Activated naive CD4-positive, alpha-beta T cell treated with anti-CD3 and anti-CD28 coated beads for 36 hours (primary cell): Measurements from ENCODE around the gene GPR157. TPM values are rescaled to one million over a fixed set of nuclear protein-coding genes. Genes with fewer than 3 reads are reported as not detected.
A peak's percentile ranks its signal among the peaks of the same experiment; 100 is the strongest.

Experiments
- CTCF ChIA-PET: fragments of 350-600 bp; sonication (Branson Sonifier 250); formaldehyde crosslinking; loops from one replicate; lab custom pipeline; 2021; ENCODE audit warnings: antibody characterized with exemption; lab: Charles Lee
- DNase-seq: peaks from one replicate; pipeline ENCODE4 v3.0.0-alpha.2; 2020
- H3K27ac Mint-ChIP-seq: one replicate; pipeline ENCODE4 v1.8.0; 2021; ENCODE audit warnings: mild to moderate bottlenecking, mixed read lengths
- H3K27me3 Mint-ChIP-seq: one replicate; pipeline ENCODE4 v1.8.0; 2021; ENCODE audit warnings: low read depth, mixed read lengths
- H3K36me3 Mint-ChIP-seq: one replicate; pipeline ENCODE4 v1.8.0; 2021; ENCODE audit warnings: low read depth, mixed read lengths
- H3K4me1 Mint-ChIP-seq: one replicate; pipeline ENCODE4 v1.8.0; 2021; ENCODE audit warnings: low read depth, mixed read lengths
- H3K4me3 Mint-ChIP-seq: one replicate; pipeline ENCODE4 v1.8.0; 2021; ENCODE audit warnings: mild to moderate bottlenecking, moderate library complexity, mixed read lengths
- H3K9me3 Mint-ChIP-seq: one replicate; pipeline ENCODE4 v1.8.0; 2021; ENCODE audit warnings: mixed read lengths
- intact Hi-C: fragments of 100-400 bp; cut with micrococcal nuclease; formaldehyde crosslinking; loops from one replicate; pipeline ENCODE4 v1.15.1; 2023
- total RNA-seq, 2 experiments: library from RNA; stranded (reverse); gene quantifications; one replicate each; pipeline ENCODE4 v1.2.3, GENCODE V29; 2021

GPR157 gene
- total RNA-seq, 2 experiments from 2014 or later, result 0.94 to 2.3 TPM

DNA sequence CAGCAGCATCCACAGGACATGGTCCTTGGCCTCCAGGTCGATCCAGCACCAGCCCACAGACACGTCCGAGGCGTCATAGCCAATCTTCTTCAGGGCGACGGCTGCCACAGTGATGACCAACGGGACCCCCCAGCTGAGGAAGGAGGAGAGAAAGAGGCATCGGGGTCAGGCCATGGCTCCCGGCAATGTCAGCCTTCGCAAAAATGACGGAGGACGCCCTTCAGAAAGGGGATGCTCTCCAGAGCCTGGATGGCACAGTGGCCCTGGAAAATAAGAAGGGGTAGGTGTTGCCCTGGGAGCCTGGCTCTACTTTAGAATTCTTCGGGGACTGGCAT, 17.6 kb downstream of the GPR157 start:
- no peaks in the 10 kb centered on the region for H3K36me3 Mint-ChIP-seq
- H3K27me3 Mint-ChIP-seq, result no peaks in the 10 kb centered on the region
- H3K4me3 Mint-ChIP-seq, result no peak overlapping the region
- H3K27ac Mint-ChIP-seq, result no peak overlapping the region
- DNase-seq, result no peak
- H3K9me3 Mint-ChIP-seq, result no peaks in the 10 kb centered on the region
- CTCF ChIA-PET, result interaction anchor here (0.7 to 5.0 kb wide), 14 partner anchors 10 to 113 kb away, joined by 3 to 45 read pairs (median 5); no protein-coding TSS in a partner anchor
- H3K4me1 Mint-ChIP-seq, result no peaks in the 10 kb centered on the region
- intact Hi-C loops, result loop anchor here (2.0 kb wide), 1 partner anchor 379 kb away; no protein-coding TSS in a partner anchor

DNA sequence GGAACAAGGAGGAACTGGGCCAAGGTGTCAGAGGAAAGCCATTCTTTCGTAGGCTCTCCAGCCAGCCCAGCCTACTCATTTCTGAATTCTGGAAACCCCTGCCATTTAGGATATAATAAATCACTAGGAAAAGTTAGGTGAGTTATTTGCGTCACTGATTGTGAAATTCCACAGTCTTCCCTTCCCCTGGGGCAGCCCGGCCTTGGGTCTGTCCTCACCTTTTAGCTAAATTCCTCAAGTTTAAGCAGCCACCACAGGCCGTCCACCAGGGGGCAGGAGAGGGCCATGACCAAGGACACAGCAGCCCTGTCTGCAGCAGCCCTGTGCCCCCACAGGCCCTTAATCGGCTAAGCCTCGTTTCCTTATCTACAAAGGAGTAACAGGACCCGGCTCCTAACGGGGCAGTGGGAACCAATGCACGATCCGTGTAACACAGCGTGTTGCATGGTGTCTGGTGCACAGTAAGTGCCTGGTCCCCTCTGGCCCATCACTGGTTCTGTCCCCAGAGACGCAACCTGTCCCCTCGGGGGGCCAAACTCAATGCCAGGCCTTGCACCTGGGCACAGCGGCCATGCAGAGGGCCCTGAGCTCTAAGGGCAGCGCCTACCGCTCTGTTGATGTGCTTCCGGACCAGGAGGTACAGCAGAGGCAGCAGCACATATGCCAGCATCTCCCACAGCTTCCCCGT, 18.1 kb downstream of the GPR157 start:
- H3K36me3 Mint-ChIP-seq, result no peaks in the 10 kb centered on the region

DNA sequence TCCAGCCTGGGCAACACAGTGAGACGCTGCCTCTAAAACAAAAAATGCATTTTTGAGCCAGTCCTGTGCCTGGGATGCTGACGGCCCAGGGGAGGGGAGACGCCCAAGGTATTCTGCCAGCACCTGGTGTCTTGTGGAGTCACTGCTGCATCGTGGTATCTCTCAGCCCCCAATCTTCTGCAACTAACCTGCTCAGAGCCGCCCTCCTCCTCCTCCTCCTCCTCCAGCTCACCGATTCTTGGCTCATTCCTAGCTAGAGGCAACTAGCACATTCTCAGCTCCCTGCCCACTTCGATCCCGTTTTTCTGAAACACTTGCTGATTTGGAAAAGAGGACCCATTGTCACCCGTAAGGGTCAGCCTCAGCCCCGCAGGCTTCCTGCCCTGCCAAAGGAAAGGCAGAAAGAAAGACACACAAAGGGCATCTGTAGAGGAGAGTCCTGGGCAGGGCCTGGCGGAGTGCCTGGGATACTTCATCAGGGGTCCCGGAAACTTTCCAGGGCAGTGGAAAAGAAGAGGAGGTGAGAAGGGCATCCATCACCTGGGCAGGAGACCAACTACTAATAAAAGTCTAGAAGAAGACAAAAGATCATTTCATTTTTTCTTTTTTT, 20.7 kb downstream of the GPR157 start:
- Mint-ChIP-seq H3K4me3 (no peak overlapping the region), H3K27ac (no peak overlapping the region), H3K36me3 (peaks cover 1% of the 10 kb centered on the region), H3K9me3 (no peaks in the 10 kb centered on the region), H3K4me1 (no peaks in the 10 kb centered on the region), H3K27me3 (no peaks in the 10 kb centered on the region)
- intact Hi-C loops, result no loop called here
- CTCF ChIA-PET, result interaction anchor here (0.6 to 5.0 kb wide), 2 partner anchors 18 to 89 kb away, joined by 4 to 45 read pairs; no protein-coding TSS in a partner anchor
- DNase-seq, result no peak

More for the DNA sequence above, 18.1 kb downstream of the GPR157 start:
- Mint-ChIP-seq H3K4me1 (no peaks in the 10 kb centered on the region), H3K9me3 (no peaks in the 10 kb centered on the region), H3K4me3 (no peak overlapping the region), H3K27me3 (no peaks in the 10 kb centered on the region), H3K27ac (no peak overlapping the region)
- CTCF ChIA-PET, result interaction anchor here (0.6 to 5.0 kb wide), 21 partner anchors 9 to 477 kb away, joined by 3 to 45 read pairs (median 4); partner anchors contain the start of gene ENO1
- peak; percentile 92 for DNase-seq
- intact Hi-C loops, result loop anchor here (1.0 to 2.0 kb wide), 2 partner anchors 85 to 380 kb away; no protein-coding TSS in a partner anchor

DNA sequence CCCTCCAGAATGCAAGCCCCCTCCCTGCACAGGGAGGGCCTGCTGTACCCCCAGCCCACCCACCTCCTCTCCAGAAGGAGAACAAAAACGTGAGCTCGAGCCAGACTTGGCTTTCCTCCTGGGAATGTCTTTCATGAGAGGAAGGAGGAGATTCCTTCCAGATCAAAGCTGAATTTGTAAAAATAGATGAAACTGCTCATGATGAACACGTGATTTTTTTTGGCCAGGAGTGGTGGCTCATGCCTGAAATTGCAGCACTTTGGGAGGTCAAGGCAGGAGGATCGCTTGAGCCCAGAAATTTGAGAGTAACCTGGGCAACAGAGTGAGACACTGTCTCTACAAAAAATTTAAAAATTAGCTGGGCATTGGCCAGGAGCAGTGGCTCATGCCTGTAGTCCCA, 21.8 kb downstream of the GPR157 start:
- CTCF ChIA-PET, result interaction anchor here (0.7 to 1.1 kb wide), 2 partner anchors 24 to 95 kb away, joined by 3 to 4 read pairs; no protein-coding TSS in a partner anchor
- no peak overlapping the region for H3K27ac Mint-ChIP-seq
- intact Hi-C loops, result no loop called here
- H3K36me3 Mint-ChIP-seq, result peaks cover 3% of the 10 kb centered on the region
- no peaks in the 10 kb centered on the region for H3K4me1 Mint-ChIP-seq
- H3K9me3 Mint-ChIP-seq, result no peaks in the 10 kb centered on the region
- no peak overlapping the region for H3K4me3 Mint-ChIP-seq
- H3K27me3 Mint-ChIP-seq, result no peaks in the 10 kb centered on the region
- no peak for DNase-seq

DNA sequence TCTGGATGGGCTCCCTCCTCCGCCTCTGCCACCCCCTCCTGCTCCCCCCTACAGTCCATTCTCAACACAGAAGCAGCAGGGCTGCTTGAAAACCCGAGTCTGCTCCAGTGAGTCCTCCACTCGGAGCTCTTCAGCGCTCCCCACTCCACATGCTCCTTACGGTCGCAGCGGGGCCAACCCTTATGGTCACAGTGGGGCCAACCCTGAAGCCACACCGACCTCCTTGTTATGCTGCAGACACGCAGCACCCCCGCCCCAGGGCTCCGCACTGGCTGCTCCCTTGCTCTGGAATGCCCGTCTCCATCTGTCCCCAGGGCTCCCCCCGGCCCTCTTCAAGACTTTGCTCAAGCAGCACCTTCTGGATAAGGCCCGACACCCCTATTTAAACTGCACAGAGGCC, 22.6 kb downstream of the GPR157 start:
- Mint-ChIP-seq H3K4me1 (no peaks in the 10 kb centered on the region), H3K27me3 (no peaks in the 10 kb centered on the region), H3K4me3 (no peak overlapping the region), H3K27ac (no peak overlapping the region), H3K36me3 (peaks cover 3% of the 10 kb centered on the region), H3K9me3 (no peaks in the 10 kb centered on the region)
- CTCF ChIA-PET, result interaction anchor here (1.1 kb wide), 1 partner anchor 96 kb away, joined by 4 read pairs; no protein-coding TSS in a partner anchor
- no peak for DNase-seq
- intact Hi-C loops, result no loop called here

DNA sequence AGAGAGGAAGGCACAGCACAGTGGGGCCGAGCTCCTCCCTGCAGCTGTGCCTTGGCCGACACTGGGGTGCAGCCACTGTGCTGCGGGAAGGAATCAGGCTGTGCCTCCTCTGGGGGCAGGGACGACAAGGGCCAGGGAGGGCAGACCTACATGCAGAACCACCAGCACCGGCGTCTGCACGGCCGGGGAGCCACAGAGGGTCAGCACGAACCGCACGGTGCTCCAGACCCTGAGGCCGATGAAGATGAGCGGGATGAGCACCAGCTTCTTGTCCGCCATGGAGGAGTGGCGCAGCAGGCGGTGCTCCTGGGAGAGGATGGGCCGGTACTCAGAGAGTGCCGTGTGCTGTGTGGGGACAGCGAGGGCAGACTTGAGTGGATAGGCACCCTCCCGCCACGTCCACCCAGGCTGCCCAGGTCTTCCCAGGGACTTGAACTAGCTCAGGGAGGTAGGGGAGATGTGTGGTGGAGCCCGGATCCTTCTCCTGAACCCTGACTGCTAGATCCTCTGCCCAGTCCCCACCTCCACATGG, 23.5 kb downstream of the GPR157 start:
- Mint-ChIP-seq H3K27me3 (no peaks in the 10 kb centered on the region), H3K9me3 (no peaks in the 10 kb centered on the region), H3K27ac (no peak overlapping the region), H3K36me3 (peaks cover 3% of the 10 kb centered on the region), H3K4me1 (no peaks in the 10 kb centered on the region), H3K4me3 (no peak overlapping the region)
- CTCF ChIA-PET, result no interaction called here
- no peak for DNase-seq
- intact Hi-C loops, result no loop called here

DNA sequence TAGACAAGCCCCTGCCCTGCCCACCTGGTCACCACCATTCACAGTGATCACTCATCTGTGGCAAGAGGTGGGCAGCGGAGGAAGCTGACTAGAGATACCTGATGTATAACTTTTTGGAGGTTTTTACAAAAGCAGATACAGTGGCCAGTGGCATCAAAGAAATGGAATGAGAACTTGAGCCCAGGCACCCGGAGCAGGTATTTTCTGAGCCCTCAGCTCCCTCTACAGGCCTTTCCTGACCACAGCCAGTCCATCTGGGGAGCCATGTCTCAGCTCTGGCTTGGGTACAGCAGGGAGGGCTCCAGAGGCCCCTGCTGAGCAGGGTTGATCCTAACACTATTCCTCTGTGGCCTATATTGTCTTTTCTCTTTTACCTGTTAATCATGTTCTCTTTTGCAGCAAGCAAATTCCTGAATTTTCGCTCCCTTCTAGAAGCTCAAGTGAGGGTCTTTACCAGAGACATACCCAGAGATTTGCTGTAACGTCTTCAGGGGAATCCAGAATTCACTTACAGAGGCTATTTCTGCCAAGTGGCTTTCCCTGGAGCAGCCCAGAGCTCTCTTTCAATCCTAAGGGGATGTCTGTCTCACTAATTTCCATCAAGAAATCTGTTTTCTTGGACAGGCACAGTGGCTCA, 27.3 kb downstream of the GPR157 start:
- CTCF ChIA-PET, result interaction anchor here (0.9 to 1.8 kb wide), 5 partner anchors 9 to 101 kb away, joined by 3 to 9 read pairs (median 4); no protein-coding TSS in a partner anchor
- DNase-seq, result peak; percentile 62
- Mint-ChIP-seq H3K4me3 (no peak overlapping the region), H3K9me3 (no peaks in the 10 kb centered on the region), H3K36me3 (peaks cover 3% of the 10 kb centered on the region), H3K27ac (no peak overlapping the region), H3K27me3 (no peaks in the 10 kb centered on the region), H3K4me1 (no peaks in the 10 kb centered on the region)
- intact Hi-C loops, result loop anchor here (1.0 to 5.0 kb wide), 2 partner anchors 89 to 183 kb away; no protein-coding TSS in a partner anchor

DNA sequence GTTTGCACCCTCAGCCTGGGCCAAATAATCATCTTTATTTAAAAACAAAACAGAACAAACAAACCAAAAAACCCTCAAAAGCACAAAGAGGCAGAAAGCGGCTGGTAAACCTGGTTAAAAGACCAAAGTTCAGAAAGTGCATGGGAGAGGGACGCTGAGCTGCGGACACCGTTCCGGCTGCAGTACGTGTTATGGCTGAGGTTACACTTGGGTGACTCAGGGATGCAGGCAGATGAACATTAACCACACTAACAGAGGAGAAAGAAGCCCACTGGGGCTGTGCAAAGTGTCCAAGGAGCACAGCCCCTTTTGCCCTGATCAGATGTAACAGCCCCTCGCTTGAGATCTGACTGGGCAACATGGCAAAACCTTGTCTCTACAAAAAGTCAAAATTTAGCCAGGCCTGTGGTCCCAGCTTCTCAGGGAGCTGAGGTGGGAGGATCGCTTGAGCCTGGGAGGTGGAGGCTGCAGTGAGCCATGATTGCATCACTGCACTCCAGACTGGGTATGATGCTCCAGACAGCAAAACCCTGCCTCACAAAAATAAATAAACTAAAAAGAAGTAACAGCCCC, 28.3 kb downstream of the GPR157 start:
- Mint-ChIP-seq H3K27ac (no peak overlapping the region), H3K36me3 (peaks cover 3% of the 10 kb centered on the region), H3K4me3 (no peak overlapping the region), H3K27me3 (no peaks in the 10 kb centered on the region), H3K9me3 (no peaks in the 10 kb centered on the region), H3K4me1 (no peaks in the 10 kb centered on the region)
- intact Hi-C loops, result loop anchor here (1.0 to 5.0 kb wide), 2 partner anchors 88 to 182 kb away; no protein-coding TSS in a partner anchor
- DNase-seq, result no peak
- CTCF ChIA-PET, result interaction anchor here (0.8 to 1.8 kb wide), 3 partner anchors 10 to 102 kb away, joined by 4 to 9 read pairs (median 4); no protein-coding TSS in a partner anchor

DNA sequence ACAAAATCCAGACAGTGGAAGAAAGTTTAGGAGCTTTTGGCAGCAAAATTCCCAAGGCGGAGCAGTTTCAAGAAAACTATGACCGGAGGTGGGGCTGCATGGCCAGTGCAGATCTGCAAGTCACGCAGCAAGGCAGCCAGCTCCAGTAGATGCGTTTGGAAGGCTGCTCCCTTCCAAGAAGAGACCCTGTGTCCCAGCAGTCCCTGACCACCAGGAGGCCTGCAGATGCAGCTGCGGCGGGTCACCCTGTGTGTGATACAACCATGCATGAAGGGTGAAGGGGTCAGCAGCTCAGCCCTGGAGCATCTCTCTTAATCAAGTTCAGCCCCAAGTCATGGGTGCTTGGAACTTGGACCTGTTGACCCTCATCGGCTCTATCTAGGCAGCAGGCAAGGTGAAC, 29.3 kb downstream of the GPR157 start:
- intact Hi-C loops, result no loop called here
- no peaks in the 10 kb centered on the region for H3K27me3 Mint-ChIP-seq
- H3K4me1 Mint-ChIP-seq, result no peaks in the 10 kb centered on the region
- CTCF ChIA-PET, result interaction anchor here (0.6 to 0.8 kb wide), 2 partner anchors 11 to 50 kb away, joined by 4 to 6 read pairs; no protein-coding TSS in a partner anchor
- H3K9me3 Mint-ChIP-seq, result no peaks in the 10 kb centered on the region
- H3K36me3 Mint-ChIP-seq, result peaks cover 3% of the 10 kb centered on the region
- no peak overlapping the region for H3K4me3 Mint-ChIP-seq
- H3K27ac Mint-ChIP-seq, result no peak overlapping the region
- DNase-seq, result no peak

DNA sequence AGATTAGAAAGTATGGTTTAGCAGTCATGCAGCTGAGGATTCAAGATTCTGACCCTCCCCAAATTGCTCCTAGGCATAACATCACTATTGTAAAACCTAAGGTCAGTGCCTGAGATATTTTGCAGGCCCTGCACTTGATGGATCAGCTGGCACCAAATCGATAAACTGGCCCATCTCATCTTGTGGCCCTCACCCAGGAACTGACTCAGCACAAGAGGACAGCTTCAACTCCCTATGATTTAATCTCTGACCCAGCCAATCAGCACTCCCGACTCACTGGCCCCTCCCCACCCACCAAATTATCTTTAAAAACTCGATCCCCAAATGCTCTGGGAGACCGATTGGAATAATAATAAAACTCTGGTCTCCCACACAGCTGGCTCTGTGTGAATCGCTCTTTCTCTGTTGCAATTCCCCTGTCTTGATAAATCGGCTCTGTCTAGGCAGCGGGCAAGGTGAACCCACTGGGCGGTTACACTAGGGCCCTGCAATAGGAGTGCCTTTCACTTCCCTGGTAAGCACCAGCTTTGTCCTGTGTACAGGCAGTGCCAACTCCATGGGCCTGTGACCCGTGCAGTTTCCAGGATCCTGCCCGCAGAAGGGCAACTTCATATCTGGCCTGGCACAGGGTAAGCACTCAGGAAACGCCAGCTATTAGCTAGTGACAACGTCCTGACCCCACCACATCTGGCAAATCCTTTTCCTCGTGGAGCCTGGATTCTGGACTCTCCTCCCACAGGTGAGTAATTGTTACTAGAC, 30.8 kb downstream of the GPR157 start:
- intact Hi-C loops, result no loop called here
- no peak for DNase-seq
- no peaks in the 10 kb centered on the region for H3K4me1 Mint-ChIP-seq
- H3K27ac Mint-ChIP-seq, result no peak overlapping the region
- no peaks in the 10 kb centered on the region for H3K27me3 Mint-ChIP-seq
- H3K36me3 Mint-ChIP-seq, result peaks cover 1% of the 10 kb centered on the region
- no peaks in the 10 kb centered on the region for H3K9me3 Mint-ChIP-seq
- CTCF ChIA-PET, result interaction anchor here (0.5 to 2.8 kb wide), 3 partner anchors 12 to 334 kb away, joined by 3 to 9 read pairs (median 4); no protein-coding TSS in a partner anchor
- no peak overlapping the region for H3K4me3 Mint-ChIP-seq

DNA sequence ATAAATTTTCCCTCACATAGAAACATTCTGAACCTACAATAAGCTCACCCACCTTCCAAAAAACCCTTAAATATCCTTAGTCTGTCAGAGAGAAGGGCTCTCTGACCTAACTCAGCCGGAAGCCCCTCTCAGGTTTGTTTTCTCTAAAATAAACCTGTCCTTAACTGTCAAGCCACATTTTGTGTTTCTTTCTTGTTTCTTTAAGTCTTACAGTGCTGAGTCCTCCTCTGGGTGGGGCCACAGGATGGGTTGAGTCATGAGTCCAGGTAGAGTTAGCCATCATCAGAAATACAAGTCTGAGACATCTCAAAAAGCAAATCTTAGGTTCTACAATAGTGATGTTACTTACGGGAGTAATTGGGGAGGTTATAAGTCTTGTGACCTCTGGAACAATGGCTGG, 33.1 kb downstream of the GPR157 start:
- no peak for DNase-seq
- no peaks in the 10 kb centered on the region for H3K4me1 Mint-ChIP-seq
- no peak overlapping the region for H3K27ac Mint-ChIP-seq
- H3K4me3 Mint-ChIP-seq, result no peak overlapping the region
- H3K27me3 Mint-ChIP-seq, result no peaks in the 10 kb centered on the region
- CTCF ChIA-PET, result no interaction called here
- H3K9me3 Mint-ChIP-seq, result no peaks in the 10 kb centered on the region
- H3K36me3 Mint-ChIP-seq, result no peaks in the 10 kb centered on the region
- intact Hi-C loops, result no loop called here
